Dermis microvascular lymphatic vessel endothelial cell (primary cell): ENCODE data around the gene AHCYL2. TPM values are rescaled to one million over a fixed set of nuclear protein-coding genes. Genes with fewer than 3 reads are reported as not detected.
A peak's percentile ranks its signal among the peaks of the same experiment; 100 is the strongest.
"Not testable (repeated sequence)": the region's sequence is repeated elsewhere in the genome, so short reads cannot be mapped to it uniquely, and the experiment has no call there.

Experiments
- DNase-seq, 2 donors: peaks; one replicate each; pipeline versions ENCODE4 v3.0.0 to v3.0.0-alpha.2; 2010; ENCODE audit warnings: low read depth in 2 of 2
- total RNA-seq: library from RNA; depleted of rRNA; stranded (reverse); fragments of >200 nt; gene quantifications from 2 replicates; pipeline ENCODE4 v1.2.1, GENCODE V29; 2014

The AHCYL2 gene
- total RNA-seq, 1 donor from 2014 or later: 4.0 TPM

GRCh38 chr7:129240119-129240820 lies 15.4 kb downstream of the AHCYL2 start:
- DNase-seq: no peak

- DNase-seq: no peak
These were observed 19.4 kb downstream of the AHCYL2 start for GRCh38 chr7:129244220-129244619.

GRCh38 chr7:129245533-129245932 lies 20.7 kb downstream of the AHCYL2 start:
- no peak for DNase-seq

- no peak for DNase-seq
These were observed 22.3 kb downstream of the AHCYL2 start for GRCh38 chr7:129247087-129247486.

- DNase-seq: no peak
These were observed 27.3 kb downstream of the AHCYL2 start for GRCh38 chr7:129252128-129252527.

- not testable (repeated sequence) for DNase-seq
These were observed 27.8 kb downstream of the AHCYL2 start for GRCh38 chr7:129252603-129253002.

- DNase-seq: no peak
These were observed 31.0 kb downstream of the AHCYL2 start for GRCh38 chr7:129255800-129256199.

- no peak for DNase-seq
These were observed 31.4 kb downstream of the AHCYL2 start for GRCh38 chr7:129256221-129256620.

- DNase-seq: no peak
These were observed 32.3 kb downstream of the AHCYL2 start for GRCh38 chr7:129257168-129257567.

- DNase-seq: no peak
These were observed 34.0 kb downstream of the AHCYL2 start for GRCh38 chr7:129258649-129259389.

GRCh38 chr7:129262324-129262723 lies 37.5 kb downstream of the AHCYL2 start:
- no peak for DNase-seq

GRCh38 chr7:129263168-129263567 lies 38.3 kb downstream of the AHCYL2 start:
- DNase-seq: no peak

- DNase-seq: no peak
These were observed 39.7 kb downstream of the AHCYL2 start for GRCh38 chr7:129264534-129264933.

GRCh38 chr7:129265328-129265727 lies 40.5 kb downstream of the AHCYL2 start:
- no peak for DNase-seq

- no peak for DNase-seq
These were observed 41.4 kb downstream of the AHCYL2 start for GRCh38 chr7:129266181-129266580.

GRCh38 chr7:129270077-129270476 lies 45.2 kb downstream of the AHCYL2 start:
- no peak for DNase-seq

- peak; percentile 23 to 65 for DNase-seq
These were observed 46.9 kb downstream of the AHCYL2 start for GRCh38 chr7:129271500-129272355.

- DNase-seq: no peak
These were observed 49.1 kb downstream of the AHCYL2 start for GRCh38 chr7:129273936-129274335.

GRCh38 chr7:129277629-129278028 lies 52.8 kb downstream of the AHCYL2 start:
- DNase-seq: no peak

GRCh38 chr7:129278688-129279087 lies 53.9 kb downstream of the AHCYL2 start:
- no peak for DNase-seq

- no peak for DNase-seq
These were observed 54.9 kb downstream of the AHCYL2 start for GRCh38 chr7:129279757-129280156.

- DNase-seq: no peak
These were observed 56.3 kb downstream of the AHCYL2 start for GRCh38 chr7:129281163-129281562.
